Stomach (tissue), 9 donors: ENCODE data around the gene E2F2. TPM values are rescaled to one million over a fixed set of nuclear protein-coding genes. Genes with fewer than 3 reads are reported as not detected.

Source experiments
- DNase-seq, 2 donors: peaks; one replicate each; pipeline versions ENCODE4 v3.0.0 to v3.0.0-alpha.2; 2013 to 2019
- H3K27ac ChIP-seq, 5 donors: fragments of 200-600 bp in 4 of 5; sonication (generic) in 4 of 5; one replicate each; pipeline ENCODE4 v1.5.1; 2013 to 2019; ENCODE audit warnings: mild to moderate bottlenecking in 1 of 5, moderate library complexity in 1 of 5
- H3K27me3 ChIP-seq, 3 donors: fragments of 200-600 bp; sonication (generic); one replicate each; pipeline ENCODE4 v1.5.1; 2017 to 2019; ENCODE audit warnings: mixed run types in 1 of 3
- H3K36me3 ChIP-seq, 4 donors: fragments of 200-600 bp; sonication (generic); 1 replicate in 3 of 4; 2 replicates in 1 of 4; pipeline ENCODE4 v1.5.1; 2016 to 2019
- H3K4me1 ChIP-seq, 4 donors: fragments of 200-600 bp; sonication (generic); one replicate each; pipeline ENCODE4 v1.5.1; 2016 to 2019
- H3K4me3 ChIP-seq, 4 donors: fragments of 200-600 bp; sonication (generic) in 3 of 4; one replicate each; pipeline ENCODE4 v1.5.1; 2016 to 2019; ENCODE audit warnings: mild to moderate bottlenecking in 1 of 4
- H3K9me3 ChIP-seq, 4 donors: fragments of 200-600 bp; sonication (generic); one replicate each; pipeline ENCODE4 v1.5.1; 2016 to 2019
- CTCF ChIP-seq, 7 experiments: fragments of 450-650 bp in 4 of 7; fragments of 200-600 bp in 3 of 7; sonication (generic) in 3 of 7; IDR thresholded peaks; one replicate each; pipeline ENCODE4 v1.5.1; 2016 to 2019; ENCODE audit warnings: antibody characterized with exemption in 7 of 7, control low read depth in 2 of 7, mild to moderate bottlenecking in 1 of 7
- EP300 ChIP-seq: sonication (generic); formaldehyde crosslinking; IDR thresholded peaks from one replicate; pipeline ENCODE4 v1.6.1; 2017; ENCODE audit warnings: antibody characterized with exemption
- POLR2A ChIP-seq, 4 donors: fragments of 450-650 bp; IDR thresholded peaks; one replicate each; pipeline ENCODE4 v1.6.1; 2016; ENCODE audit warnings: antibody characterized with exemption in 4 of 4, control low read depth in 2 of 4, mild to moderate bottlenecking in 1 of 4, moderate library complexity in 1 of 4
- POLR2AphosphoS5 ChIP-seq, 3 donors: sonication (generic); formaldehyde crosslinking; IDR thresholded peaks; one replicate each; pipeline ENCODE4 v1.6.1; 2016; ENCODE audit warnings: antibody characterized with exemption in 3 of 3
- WGBS, 5 donors: extraction: QIAGEN DNeasy Blood & Tissue Kit in 3 of 5; methylation state at CpG; one replicate each; pipeline versions ENCODE4 v1.1.5 to v1.1.7; 2013 to 2018; 5-methylcytosine and 5-hydroxymethylcytosine counted together
- intact Hi-C: fragments of 100-400 bp; cut with DNase I; formaldehyde crosslinking; loops from one replicate; pipeline ENCODE4 v1.15.1; 2023; ENCODE audit warnings: low total_unique reads
- polyA plus RNA-seq, 3 donors: library from polyadenylated mRNA; stranded (reverse); fragments of 200-250 nt; gene quantifications; one replicate each; pipeline ENCODE4 v1.2.3, GENCODE V29; 2013
- total RNA-seq, 5 donors: library from RNA; depleted of rRNA; stranded (reverse); fragments of >200 nt; gene quantifications; one replicate each; pipeline versions ENCODE4 v1.1.0 to v1.2.3, GENCODE V29; 2014 to 2016
- donor health status: healthy with polysubstance abuse.
- donor health status: Bipolar disorder and iron deficiency.
- donor health status: healthy.

Gene E2F2
- total and polyA plus RNA-seq, 8 donors = 0.58 to 27.8 (median 2.5) TPM

- no peaks in the 10 kb centered on the region for H3K36me3 ChIP-seq
- TF ChIP-seq POLR2A (IDR thresholded peaks at IDR 0.05) (no peak), EP300 (no peak), CTCF (IDR thresholded peaks at IDR 0.05) (no peak), POLR2AphosphoS5 (IDR thresholded peaks at IDR 0.05) (no peak)
- WGBS, 5 donors = 31 to 49% (median 33%) methylated on average over 10 of the region's 10 CpGs
Observed at GRCh38 chr1:23564529-23565122, 33.6 kb upstream of the E2F2 start.

GRCh38 chr1:23563755-23564374, 32.8 kb upstream of the E2F2 start:
- TF ChIP-seq EP300 = no peak
- no peak for TF ChIP-seq CTCF (IDR thresholded peaks at IDR 0.05)
- TF ChIP-seq POLR2AphosphoS5 (IDR thresholded peaks at IDR 0.05) = no peak
- no peak for TF ChIP-seq POLR2A (IDR thresholded peaks at IDR 0.05)
- peaks cover 0 to 11% (median 8%) of the 10 kb centered on the region in 3 donors for H3K27me3 ChIP-seq
- H3K4me3 ChIP-seq = no peak overlapping the region
- peak overlapping the region in 4 of 5 donors; percentile 96 to 97 (median 97) for H3K27ac ChIP-seq
- peak in 1 of 2 donors; percentile 20 for DNase-seq
- H3K9me3 ChIP-seq = no peaks in the 10 kb centered on the region
- WGBS, 5 donors = 70 to 84% (median 82%) methylated on average over 3 of the region's 3 CpGs
- no peaks in the 10 kb centered on the region for H3K36me3 ChIP-seq
- intact Hi-C loops = no loop called here
- peaks cover 51 to 76% (median 58%) of the 10 kb centered on the region in 4 donors for H3K4me1 ChIP-seq

More at GRCh38 chr1:23564529-23565122, 33.6 kb upstream of the E2F2 start:
- Histone ChIP-seq H3K4me1 (peaks cover 52 to 80% (median 61%) of the 10 kb centered on the region in 4 donors), H3K27me3 (peaks cover 0 to 16% (median 8%) of the 10 kb centered on the region in 3 donors), H3K4me3 (no peak overlapping the region), H3K27ac (peak overlapping the region; percentile 53 to 97 (median 97)), H3K9me3 (no peaks in the 10 kb centered on the region)
- intact Hi-C loops = no loop called here
- no peak for DNase-seq

- TF ChIP-seq CTCF (IDR thresholded peaks at IDR 0.05) = no peak
- TF ChIP-seq POLR2AphosphoS5 (IDR thresholded peaks at IDR 0.05) = no peak
- TF ChIP-seq EP300 = no peak
- no peak for TF ChIP-seq POLR2A (IDR thresholded peaks at IDR 0.05)
- peaks cover 0 to 3% (median under 1%) of the 10 kb centered on the region in 4 donors for H3K36me3 ChIP-seq
- peaks cover 42 to 77% (median 62%) of the 10 kb centered on the region in 4 donors for H3K4me1 ChIP-seq
- WGBS, 5 donors = 75 to 78% (median 76%) methylated on average over 9 of the region's 9 CpGs
- intact Hi-C loops = no loop called here
- H3K9me3 ChIP-seq = no peaks in the 10 kb centered on the region
- peaks cover 0 to 3% (median 3%) of the 10 kb centered on the region in 3 donors for H3K27me3 ChIP-seq
- no peak overlapping the region for H3K4me3 ChIP-seq
- H3K27ac ChIP-seq = peak overlapping the region; percentile 38 to 97 (median 97)
- DNase-seq = no peak
Observed at GRCh38 chr1:23563003-23563402, 32.0 kb upstream of the E2F2 start.

- 1 to 8% (median 4%) methylated on average over 19 of the region's 19 CpGs for WGBS, 5 donors
- TF ChIP-seq CTCF (IDR thresholded peaks at IDR 0.05) (no peak), POLR2A (IDR thresholded peaks at IDR 0.05) (no peak), EP300 (peak; percentile 70), POLR2AphosphoS5 (IDR thresholded peaks at IDR 0.05) (peak; percentile 82 to 93 (median 88))
- peak; percentile 93 to 98 for DNase-seq
- Histone ChIP-seq H3K27me3 (no peaks in the 10 kb centered on the region), H3K9me3 (no peaks in the 10 kb centered on the region), H3K4me1 (peaks cover 41 to 76% (median 64%) of the 10 kb centered on the region in 4 donors), H3K4me3 (no peak overlapping the region), H3K27ac (peak overlapping the region; percentile 77 to 97 (median 97)), H3K36me3 (peaks cover 0 to 8% (median 2%) of the 10 kb centered on the region in 4 donors)
- intact Hi-C loops = no loop called here
Observed at GRCh38 chr1:23562137-23562876, 31.3 kb upstream of the E2F2 start.
